Keratinocyte (primary cell): ENCODE results near the gene OR56A3. TPM values are rescaled to one million over a fixed set of nuclear protein-coding genes. Genes with fewer than 3 reads are reported as not detected.

Experiments used
- DNase-seq: peaks from one replicate; pipeline ENCODE4 v3.0.0-alpha.2; 2011; ENCODE audit warnings: low read depth, missing footprints, low spot score
- FAIRE-seq: peaks from 2 replicates; lab custom pipeline; 2011; peaks lifted over from hg19 to GRCh38; lab: Jason Lieb, UNC
- H2AFZ ChIP-seq: 2 replicates; pipeline ENCODE4 v1.6.0; 2012; ENCODE audit warnings: low read length, control low read depth, inconsistent platforms; ENCODE audit not compliant: control insufficient read depth
- H3K27ac ChIP-seq: 2 replicates; pipeline ENCODE4 v1.5.1; 2011; ENCODE audit warnings: low read length; ENCODE audit not compliant: control insufficient read depth, insufficient read depth
- H3K27me3 ChIP-seq: 3 replicates; pipeline ENCODE4 v1.6.0; 2011; ENCODE audit warnings: low read length; ENCODE audit not compliant: control insufficient read depth, insufficient read depth; ENCODE audit errors: extremely low read depth
- H3K36me3 ChIP-seq, 2 experiments: 2 replicates in 1 of 2; 3 replicates in 1 of 2; pipeline ENCODE4 v1.5.1; 2011; ENCODE audit warnings: low read length in 2 of 2, mild to moderate bottlenecking in 1 of 2; ENCODE audit not compliant: control insufficient read depth in 2 of 2, insufficient read depth in 2 of 2; ENCODE audit errors: extremely low read depth in 1 of 2
- H3K4me1 ChIP-seq: 3 replicates; pipeline ENCODE4 v1.5.1; 2011; ENCODE audit warnings: low read length; ENCODE audit not compliant: control insufficient read depth, insufficient read depth; ENCODE audit errors: extremely low read depth
- H3K4me2 ChIP-seq: 3 replicates; pipeline ENCODE4 v1.6.0; 2011; ENCODE audit warnings: low read depth, low read length; ENCODE audit not compliant: control insufficient read depth, insufficient read depth; ENCODE audit errors: extremely low read depth
- H3K4me3 ChIP-seq, 3 experiments: fragments of 200-600 bp in 1 of 3; sonication (generic) in 1 of 3; 2 replicates in 2 of 3; 3 replicates in 1 of 3; pipeline ENCODE4 v1.5.1; 2011 to 2016; ENCODE audit warnings: low read length in 3 of 3, mild to moderate bottlenecking in 3 of 3, control low read depth in 2 of 3, inconsistent platforms in 1 of 3, low read depth in 1 of 3, mixed read lengths in 1 of 3, mixed run types in 1 of 3, moderate library complexity in 1 of 3; ENCODE audit not compliant: control insufficient read depth in 2 of 3, insufficient read depth in 2 of 3; ENCODE audit errors: extremely low read depth in 1 of 3
- H3K79me2 ChIP-seq: 2 replicates; pipeline ENCODE4 v1.6.0; 2012; ENCODE audit warnings: low read length; ENCODE audit not compliant: control insufficient read depth, insufficient read depth
- H3K9ac ChIP-seq: 3 replicates; pipeline ENCODE4 v1.6.0; 2011; ENCODE audit warnings: low read length; ENCODE audit not compliant: control insufficient read depth, insufficient read depth; ENCODE audit errors: extremely low read depth
- H3K9me1 ChIP-seq: 3 replicates; pipeline ENCODE4 v1.6.0; 2011; ENCODE audit warnings: low read length; ENCODE audit not compliant: control insufficient read depth, insufficient read depth; ENCODE audit errors: extremely low read depth
- H3K9me3 ChIP-seq: 2 replicates; pipeline ENCODE4 v1.5.1; 2012; ENCODE audit warnings: low read depth, low read length; ENCODE audit not compliant: control insufficient read depth
- H4K20me1 ChIP-seq: 3 replicates; pipeline ENCODE4 v1.6.0; 2011; ENCODE audit warnings: low read length; ENCODE audit not compliant: control insufficient read depth, insufficient read depth; ENCODE audit errors: extremely low read depth
- CTCF ChIP-seq, 3 experiments: IDR thresholded peaks in 1 of 3; conservative IDR thresholded peaks in 1 of 3; optimal IDR thresholded peaks in 1 of 3; 2 replicates in 2 of 3; 3 replicates in 1 of 3; pipeline versions ENCODE3 to v1.5.1; 2011; ENCODE audit warnings: low read length in 3 of 3, mild to moderate bottlenecking in 3 of 3, moderate library complexity in 2 of 3, control low read depth in 1 of 3, inconsistent platforms in 1 of 3; ENCODE audit not compliant: insufficient read depth in 2 of 3; ENCODE audit errors: extremely low read depth in 1 of 3
- EZH2 ChIP-seq: IDR thresholded peaks from one replicate; pipeline ENCODE4 v1.6.1; 2012; ENCODE audit warnings: inconsistent platforms, mild to moderate bottlenecking, low read length, moderate library complexity
- dilution Hi-C: fragments of 300-500 bp; cut with MboI; formaldehyde crosslinking; loops from one replicate; pipeline ENCODE4 v1.7.0; 2020; ENCODE audit warnings: low sequenced_read_pairs; ENCODE audit not compliant: extremely low pct_ligation_motif_present
- polyA plus RNA-seq, 5 experiments: library from polyadenylated mRNA; depleted of rRNA in 3 of 5; stranded (reverse) in 3 of 5; stranded (forward) in 1 of 5; unstranded in 1 of 5; fragments of >200 nt; gene quantifications; 1 replicate in 1 of 5; 2 replicates in 3 of 5; 3 replicates in 1 of 5; pipeline versions ENCODE4 v1.2.1 to v1.2.3, GENCODE V29; 2011 to 2012; ENCODE audit warnings: missing spikeins in 2 of 5, low read depth in 1 of 5, low replicate concordance in 1 of 5

OR56A3 gene
- polyA plus RNA-seq, 1 donor (not counting 4 experiments of a cell fraction or from before 2014, with no cell fraction given) = not detected

- Histone ChIP-seq H2AFZ (no peak overlapping the region), H3K4me2 (no peak overlapping the region), H3K79me2 (no peaks in the 10 kb centered on the region), H3K4me3 (no peak overlapping the region), H4K20me1 (no peaks in the 10 kb centered on the region), H3K36me3 (no peaks in the 10 kb centered on the region), H3K9me3 (peaks cover 2% of the 10 kb centered on the region), H3K9ac (no peak overlapping the region), H3K27ac (no peak overlapping the region), H3K9me1 (no peaks in the 10 kb centered on the region), H3K27me3 (no peaks in the 10 kb centered on the region), H3K4me1 (peaks cover under 1% of the 10 kb centered on the region)
- no peak for TF ChIP-seq CTCF (optimal IDR thresholded peaks at IDR 0.05 in 1 of 3, IDR thresholded peaks at IDR 0.05 in 1 of 3, conservative IDR thresholded peaks at IDR 0.05 in 1 of 3; ENCODE audit: extremely low read depth in 1 of 3, insufficient read depth in 2 of 3, low read length in 3 of 3)
- TF ChIP-seq EZH2 = no peak
- FAIRE-seq = no peak
- no peak for DNase-seq
- dilution Hi-C loops = no loop called here
Measured at GRCh38 chr11:5928811-5929210, 13.2 kb upstream of the OR56A3 start.

GRCh38 chr11:5929571-5930368, 12.3 kb upstream of the OR56A3 start:
- no peak for FAIRE-seq
- H3K36me3 ChIP-seq = no peaks in the 10 kb centered on the region
- no peak overlapping the region for H3K27ac ChIP-seq
- H3K27me3 ChIP-seq = no peaks in the 10 kb centered on the region
- DNase-seq = no peak
- no peaks in the 10 kb centered on the region for H3K4me1 ChIP-seq
- dilution Hi-C loops = no loop called here
- H3K4me3 ChIP-seq = no peak overlapping the region
- no peak overlapping the region for H3K4me2 ChIP-seq
- H3K79me2 ChIP-seq = no peaks in the 10 kb centered on the region
- no peak overlapping the region for H3K9ac ChIP-seq
- H3K9me1 ChIP-seq = no peaks in the 10 kb centered on the region
- no peak overlapping the region for H2AFZ ChIP-seq
- H3K9me3 ChIP-seq = peaks cover 2% of the 10 kb centered on the region
- H4K20me1 ChIP-seq = no peaks in the 10 kb centered on the region
- TF ChIP-seq CTCF (optimal IDR thresholded peaks at IDR 0.05 in 1 of 3, IDR thresholded peaks at IDR 0.05 in 1 of 3, conservative IDR thresholded peaks at IDR 0.05 in 1 of 3; ENCODE audit: extremely low read depth in 1 of 3, insufficient read depth in 2 of 3, low read length in 3 of 3) = no peak
- no peak for TF ChIP-seq EZH2
